ENCODE results near the gene PRICKLE2. TPM values are rescaled to one million over a fixed set of nuclear protein-coding genes. Genes with fewer than 3 reads are reported as not detected.

The PRICKLE2 gene
- polyA plus RNA-seq, 1 donor (not counting 4 experiments of a cell fraction or from before 2014, with no cell fraction given), result 7.8 TPM

GRCh38 chr3:64074895-64075679, 150.2 kb downstream of the PRICKLE2 start:
- H2AFZ ChIP-seq (ENCODE audit: control insufficient read depth, low read length), result no peak overlapping the region
- dilution Hi-C loops (cut with MboI; ENCODE audit: extremely low pct_ligation_motif_present, low sequenced_read_pairs), result no loop called here
- H3K9me1 ChIP-seq (ENCODE audit: control insufficient read depth, extremely low read depth, insufficient read depth, low read length), result no peaks in the 10 kb centered on the region
- H3K9me3 ChIP-seq (ENCODE audit: control insufficient read depth, low read depth, low read length), result no peaks in the 10 kb centered on the region
- H3K9ac ChIP-seq (ENCODE audit: control insufficient read depth, extremely low read depth, insufficient read depth, low read length), result no peak overlapping the region
- TF ChIP-seq CTCF (optimal IDR thresholded peaks at IDR 0.05 in 1 of 3, IDR thresholded peaks at IDR 0.05 in 1 of 3, conservative IDR thresholded peaks at IDR 0.05 in 1 of 3; ENCODE audit: extremely low read depth in 1 of 3, insufficient read depth in 2 of 3, low read length in 3 of 3) (no peak), EZH2 (IDR thresholded peaks at IDR 0.05; ENCODE audit: low read length) (no peak)
- no peaks in the 10 kb centered on the region for H3K4me1 ChIP-seq (ENCODE audit: control insufficient read depth, extremely low read depth, insufficient read depth, low read length)
- H3K79me2 ChIP-seq (ENCODE audit: control insufficient read depth, insufficient read depth, low read length), result no peaks in the 10 kb centered on the region
- FAIRE-seq (no peak), DNase-seq (ENCODE audit: low read depth, low spot score) (no peak)
- no peaks in the 10 kb centered on the region for H3K27me3 ChIP-seq (ENCODE audit: control insufficient read depth, extremely low read depth, insufficient read depth, low read length)
- H3K27ac ChIP-seq (ENCODE audit: control insufficient read depth, insufficient read depth, low read length), result no peak overlapping the region
- no peak overlapping the region for H3K4me3 ChIP-seq (ENCODE audit: control insufficient read depth in 2 of 3, extremely low read depth in 1 of 3, insufficient read depth in 2 of 3, low read depth in 1 of 3, low read length in 3 of 3)
- H4K20me1 ChIP-seq (ENCODE audit: control insufficient read depth, extremely low read depth, insufficient read depth, low read length), result no peaks in the 10 kb centered on the region
- H3K4me2 ChIP-seq (ENCODE audit: control insufficient read depth, extremely low read depth, insufficient read depth, low read depth, low read length), result no peak overlapping the region
- H3K36me3 ChIP-seq (ENCODE audit: control insufficient read depth in 2 of 2, extremely low read depth in 1 of 2, insufficient read depth in 2 of 2, low read length in 2 of 2), result no peaks in the 10 kb centered on the region

- no peaks in the 10 kb centered on the region for H3K27me3 ChIP-seq (ENCODE audit: control insufficient read depth, extremely low read depth, insufficient read depth, low read length)
- H3K4me1 ChIP-seq (ENCODE audit: control insufficient read depth, extremely low read depth, insufficient read depth, low read length), result no peaks in the 10 kb centered on the region
- H3K9ac ChIP-seq (ENCODE audit: control insufficient read depth, extremely low read depth, insufficient read depth, low read length), result no peak overlapping the region
- no peak overlapping the region for H3K4me3 ChIP-seq (ENCODE audit: control insufficient read depth in 2 of 3, extremely low read depth in 1 of 3, insufficient read depth in 2 of 3, low read depth in 1 of 3, low read length in 3 of 3)
- FAIRE-seq (no peak), DNase-seq (ENCODE audit: low read depth, low spot score) (no peak)
- H3K27ac ChIP-seq (ENCODE audit: control insufficient read depth, insufficient read depth, low read length), result no peak overlapping the region
- dilution Hi-C loops (cut with MboI; ENCODE audit: extremely low pct_ligation_motif_present, low sequenced_read_pairs), result no loop called here
- no peak overlapping the region for H2AFZ ChIP-seq (ENCODE audit: control insufficient read depth, low read length)
- no peaks in the 10 kb centered on the region for H3K9me3 ChIP-seq (ENCODE audit: control insufficient read depth, low read depth, low read length)
- H3K36me3 ChIP-seq (ENCODE audit: control insufficient read depth in 2 of 2, extremely low read depth in 1 of 2, insufficient read depth in 2 of 2, low read length in 2 of 2), result no peaks in the 10 kb centered on the region
- TF ChIP-seq EZH2 (IDR thresholded peaks at IDR 0.05; ENCODE audit: low read length) (no peak), CTCF (optimal IDR thresholded peaks at IDR 0.05 in 1 of 3, IDR thresholded peaks at IDR 0.05 in 1 of 3, conservative IDR thresholded peaks at IDR 0.05 in 1 of 3; ENCODE audit: extremely low read depth in 1 of 3, insufficient read depth in 2 of 3, low read length in 3 of 3) (no peak)
- H3K9me1 ChIP-seq (ENCODE audit: control insufficient read depth, extremely low read depth, insufficient read depth, low read length), result no peaks in the 10 kb centered on the region
- H4K20me1 ChIP-seq (ENCODE audit: control insufficient read depth, extremely low read depth, insufficient read depth, low read length), result no peaks in the 10 kb centered on the region
- no peaks in the 10 kb centered on the region for H3K79me2 ChIP-seq (ENCODE audit: control insufficient read depth, insufficient read depth, low read length)
- H3K4me2 ChIP-seq (ENCODE audit: control insufficient read depth, extremely low read depth, insufficient read depth, low read depth, low read length), result no peak overlapping the region
These were observed 151.2 kb downstream of the PRICKLE2 start for GRCh38 chr3:64074060-64074459.
